WTC11 (cell line): ENCODE data around the gene MAP3K3. TPM values are rescaled to one million over a fixed set of nuclear protein-coding genes. Genes with fewer than 3 reads are reported as not detected.

ENCODE experiments used
- ATAC-seq: fragments of 200-7000 bp; cut with Tn5 transposase; 2 replicates; pipeline ENCODE4 v1.10.0; 2021; ENCODE audit warnings: mild to moderate bottlenecking, moderate library complexity
- CTCF ChIA-PET: fragments of 300-600 bp; sonication (Branson Sonifier 250); formaldehyde crosslinking; loops from one replicate; lab custom pipeline; 2021; ENCODE audit warnings: antibody characterized with exemption; lab: Charles Lee
- POLR2A ChIA-PET: fragments of 350-600 bp; sonication (Branson Sonifier 250); formaldehyde crosslinking; loops from one replicate; lab custom pipeline; 2021; ENCODE audit warnings: antibody characterized with exemption; lab: Charles Lee
- DNase-seq: peaks from one replicate; pipeline ENCODE4 v3.0.0; 2021; ENCODE audit warnings: low spot score
- H3K27ac Mint-ChIP-seq: 2 replicates; pipeline ENCODE4 v1.8.0; 2021; ENCODE audit warnings: mixed read lengths
- H3K27me3 Mint-ChIP-seq: 2 replicates; pipeline ENCODE4 v1.8.0; 2021; ENCODE audit warnings: low read depth, mild to moderate bottlenecking, moderate library complexity, mixed read lengths
- H3K36me3 Mint-ChIP-seq: 2 replicates; pipeline ENCODE4 v1.8.0; 2021; ENCODE audit warnings: mixed read lengths
- H3K4me1 Mint-ChIP-seq: 2 replicates; pipeline ENCODE4 v1.8.0; 2022; ENCODE audit warnings: mixed read lengths
- H3K4me3 Mint-ChIP-seq: 2 replicates; pipeline ENCODE4 v1.8.0; 2021; ENCODE audit warnings: mild to moderate bottlenecking, moderate library complexity, mixed read lengths
- H3K9me3 Mint-ChIP-seq: 2 replicates; pipeline ENCODE4 v1.8.0; 2021; ENCODE audit warnings: mixed read lengths
- CREM ChIP-seq: sonication (generic); formaldehyde crosslinking; IDR thresholded peaks from 2 replicates; pipeline ENCODE4 v1.8.1; 2022; ENCODE audit warnings: mild to moderate bottlenecking, missing genetic modification reagents, moderate library complexity
- FOXK1 ChIP-seq: sonication (generic); formaldehyde crosslinking; IDR thresholded peaks from 2 replicates; pipeline ENCODE4 v1.8.0; 2022; ENCODE audit warnings: mild to moderate bottlenecking, moderate library complexity, missing genetic modification reagents
- FOXP1 ChIP-seq: sonication (generic); formaldehyde crosslinking; IDR thresholded peaks from 2 replicates; pipeline ENCODE4 v1.8.0; 2022; ENCODE audit warnings: missing genetic modification reagents, mild to moderate bottlenecking, moderate library complexity, borderline replicate concordance
- GTF2I ChIP-seq: fragments of 250-450 bp; sonication (Bioruptor Pico); conservative IDR thresholded peaks from 2 replicates; pipeline ENCODE4 v1.4.0; 2021; ENCODE audit warnings: mild to moderate bottlenecking
- HMGA2 ChIP-seq: fragments of 250-450 bp; sonication (Bioruptor Pico); IDR thresholded peaks from 2 replicates; pipeline ENCODE4 v1.4.0; 2021; ENCODE audit warnings: mild to moderate bottlenecking, moderate library complexity
- JAZF1 ChIP-seq: fragments of 250-450 bp; sonication (Bioruptor Pico); IDR thresholded peaks from 2 replicates; pipeline ENCODE4 v1.9.0; 2021; ENCODE audit warnings: moderate library complexity, mild to moderate bottlenecking, inconsistent platforms
- KAT7 ChIP-seq: sonication (generic); formaldehyde crosslinking; IDR thresholded peaks from 2 replicates; pipeline ENCODE4 v1.8.1; 2023; ENCODE audit warnings: missing genetic modification reagents, mild to moderate bottlenecking, borderline replicate concordance
- NFE2L1 ChIP-seq: sonication (generic); formaldehyde crosslinking; IDR thresholded peaks from 2 replicates; pipeline ENCODE4 v1.8.1; 2023; ENCODE audit warnings: missing genetic modification reagents
- OVOL2 ChIP-seq: fragments of 250-450 bp; sonication (Bioruptor Pico); IDR thresholded peaks from 2 replicates; pipeline ENCODE4 v1.9.0; 2021; ENCODE audit warnings: mild to moderate bottlenecking, borderline replicate concordance
- RELA ChIP-seq: sonication (generic); formaldehyde crosslinking; IDR thresholded peaks from 2 replicates; pipeline ENCODE4 v1.8.1; 2022; ENCODE audit warnings: missing genetic modification reagents, mild to moderate bottlenecking, borderline replicate concordance
- RORB ChIP-seq: fragments of 250-450 bp; sonication (Bioruptor Pico); IDR thresholded peaks from 2 replicates; pipeline ENCODE4 v1.9.0; 2021; ENCODE audit warnings: mild to moderate bottlenecking
- SOX15 ChIP-seq: fragments of 250-450 bp; sonication (Bioruptor Pico); IDR thresholded peaks from 2 replicates; pipeline ENCODE4 v1.9.0; 2021; ENCODE audit warnings: mild to moderate bottlenecking
- SP1 ChIP-seq: sonication (generic); formaldehyde crosslinking; conservative IDR thresholded peaks from 2 replicates; pipeline ENCODE4 v1.8.1; 2022; ENCODE audit warnings: missing genetic modification reagents
- TCF7 ChIP-seq: sonication (generic); formaldehyde crosslinking; IDR thresholded peaks from 2 replicates; pipeline ENCODE4 v1.8.0; 2022; ENCODE audit warnings: mild to moderate bottlenecking, low read depth, missing genetic modification reagents, moderate library complexity
- ZNF416 ChIP-seq: fragments of 250-450 bp; sonication (Bioruptor Pico); IDR thresholded peaks from 2 replicates; pipeline ENCODE4 v1.9.0; 2021; ENCODE audit warnings: mild to moderate bottlenecking, inconsistent platforms
- ZNF423 ChIP-seq: fragments of 250-450 bp; sonication (Bioruptor Pico); IDR thresholded peaks from 2 replicates; pipeline ENCODE4 v2.1.2; 2022; ENCODE audit warnings: mild to moderate bottlenecking, moderate library complexity
- total RNA-seq: library from RNA; stranded (reverse); gene quantifications from 3 replicates; pipeline ENCODE4 v1.2.3, GENCODE V29; 2021
- TF ChIP-seq, protein P1 (sequence below): fragments of 250-450 bp; sonication (Bioruptor Pico); IDR thresholded peaks from 2 replicates; pipeline ENCODE4 v1.9.0; 2021; ENCODE audit warnings: mild to moderate bottlenecking
- TF ChIP-seq, protein P2 (sequence below): sonication (generic); formaldehyde crosslinking; IDR thresholded peaks from 2 replicates; pipeline ENCODE4 v1.8.0; 2022; ENCODE audit warnings: mild to moderate bottlenecking, missing genetic modification reagents

The MAP3K3 gene
- total RNA-seq, 1 experiment from 2014 or later: 25.7 TPM

DNA sequence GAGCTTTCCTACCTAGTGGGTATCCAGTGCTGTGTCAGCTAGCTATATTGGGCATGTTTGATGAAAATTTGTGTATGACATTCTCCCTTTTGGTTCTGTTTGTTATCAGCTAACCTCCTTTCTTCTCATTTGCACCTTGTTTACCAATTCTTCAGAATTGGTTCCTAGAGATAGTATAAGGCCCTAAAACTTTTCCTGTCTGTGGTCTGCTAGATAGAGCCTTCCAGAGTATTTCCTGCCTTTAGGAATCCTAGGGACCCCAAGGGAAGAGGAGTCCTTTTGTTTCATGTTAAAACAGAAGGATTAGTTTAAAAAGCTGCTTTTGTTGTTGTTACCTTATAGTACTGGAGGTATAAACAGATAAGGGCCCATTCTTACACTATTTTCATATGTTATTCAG, 11.5 kb downstream of the MAP3K3 start:
- POLR2A ChIA-PET: interaction anchor here (0.9 kb wide), 1 partner anchor 40 kb away, joined by 3 read pairs; no protein-coding TSS in a partner anchor

DNA sequence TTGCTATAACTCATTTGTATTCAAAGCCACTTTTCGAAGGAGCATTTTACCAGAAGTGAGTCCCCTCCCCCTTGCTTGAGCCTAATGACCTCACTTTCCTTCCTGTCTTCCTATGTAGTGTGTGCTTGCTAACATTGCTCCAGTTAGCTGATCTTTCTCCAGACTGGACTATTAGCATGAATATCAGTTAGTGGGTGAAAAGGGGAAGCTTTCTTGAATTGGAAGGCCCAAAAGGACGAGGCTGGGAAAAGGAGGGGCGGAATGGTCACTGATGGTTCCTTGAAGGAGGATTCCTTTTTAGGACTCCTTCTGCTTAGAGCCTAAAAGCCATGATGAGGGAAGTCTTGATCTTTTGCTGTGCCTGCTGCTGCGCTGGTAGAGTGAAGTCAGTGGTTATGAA, 11.9 kb downstream of the MAP3K3 start:
- Mint-ChIP-seq H3K4me1 (peaks cover 47% of the 10 kb centered on the region), H3K27ac (peak overlapping the region; percentile 85), H3K4me3 (no peak overlapping the region), H3K36me3 (peaks cover 4% of the 10 kb centered on the region; the same call in 1 of the 2 replicates), H3K9me3 (no peaks in the 10 kb centered on the region), H3K27me3 (no peaks in the 10 kb centered on the region)
- peak; percentile 70 for ATAC-seq
- POLR2A ChIA-PET: interaction anchor here (0.9 kb wide), 1 partner anchor 41 kb away, joined by 3 read pairs; no protein-coding TSS in a partner anchor
- DNase-seq: no peak
- TF ChIP-seq KAT7 (CRISPR knock-in tag) (no peak), ZNF423 (no peak), FOXP1 (no peak), FOXK1 (no peak), HMGA2 (CRISPR knock-in tag) (no peak)
- TF ChIP-seq, protein P1, sequence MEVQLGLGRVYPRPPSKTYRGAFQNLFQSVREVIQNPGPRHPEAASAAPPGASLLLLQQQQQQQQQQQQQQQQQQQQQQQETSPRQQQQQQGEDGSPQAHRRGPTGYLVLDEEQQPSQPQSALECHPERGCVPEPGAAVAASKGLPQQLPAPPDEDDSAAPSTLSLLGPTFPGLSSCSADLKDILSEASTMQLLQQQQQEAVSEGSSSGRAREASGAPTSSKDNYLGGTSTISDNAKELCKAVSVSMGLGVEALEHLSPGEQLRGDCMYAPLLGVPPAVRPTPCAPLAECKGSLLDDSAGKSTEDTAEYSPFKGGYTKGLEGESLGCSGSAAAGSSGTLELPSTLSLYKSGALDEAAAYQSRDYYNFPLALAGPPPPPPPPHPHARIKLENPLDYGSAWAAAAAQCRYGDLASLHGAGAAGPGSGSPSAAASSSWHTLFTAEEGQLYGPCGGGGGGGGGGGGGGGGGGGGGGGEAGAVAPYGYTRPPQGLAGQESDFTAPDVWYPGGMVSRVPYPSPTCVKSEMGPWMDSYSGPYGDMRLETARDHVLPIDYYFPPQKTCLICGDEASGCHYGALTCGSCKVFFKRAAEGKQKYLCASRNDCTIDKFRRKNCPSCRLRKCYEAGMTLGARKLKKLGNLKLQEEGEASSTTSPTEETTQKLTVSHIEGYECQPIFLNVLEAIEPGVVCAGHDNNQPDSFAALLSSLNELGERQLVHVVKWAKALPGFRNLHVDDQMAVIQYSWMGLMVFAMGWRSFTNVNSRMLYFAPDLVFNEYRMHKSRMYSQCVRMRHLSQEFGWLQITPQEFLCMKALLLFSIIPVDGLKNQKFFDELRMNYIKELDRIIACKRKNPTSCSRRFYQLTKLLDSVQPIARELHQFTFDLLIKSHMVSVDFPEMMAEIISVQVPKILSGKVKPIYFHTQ (CRISPR knock-in tag): no peak
- CTCF ChIA-PET: interaction anchor here (1.0 to 3.1 kb wide), 5 partner anchors 22 to 208 kb away, joined by 3 to 18 read pairs (median 6); no protein-coding TSS in a partner anchor

More for the DNA sequence above, 11.5 kb downstream of the MAP3K3 start:
- H3K4me1 Mint-ChIP-seq: peaks cover 46% of the 10 kb centered on the region
- DNase-seq (no peak), ATAC-seq (peak; percentile 55)
- no peaks in the 10 kb centered on the region for H3K27me3 Mint-ChIP-seq
- CTCF ChIA-PET: interaction anchor here (1.6 to 3.1 kb wide), 4 partner anchors 22 to 208 kb away, joined by 5 to 18 read pairs (median 8); no protein-coding TSS in a partner anchor
- TF ChIP-seq NFE2L1 (no peak), RELA (CRISPR knock-in tag) (no peak), ZNF416 (CRISPR knock-in tag) (no peak), OVOL2 (CRISPR knock-in tag) (no peak), SP1 (CRISPR knock-in tag) (no peak), RORB (CRISPR knock-in tag) (no peak), GTF2I (CRISPR knock-in tag) (no peak)
- TF ChIP-seq, protein P1 (CRISPR knock-in tag): no peak
- TF ChIP-seq, protein P2, sequence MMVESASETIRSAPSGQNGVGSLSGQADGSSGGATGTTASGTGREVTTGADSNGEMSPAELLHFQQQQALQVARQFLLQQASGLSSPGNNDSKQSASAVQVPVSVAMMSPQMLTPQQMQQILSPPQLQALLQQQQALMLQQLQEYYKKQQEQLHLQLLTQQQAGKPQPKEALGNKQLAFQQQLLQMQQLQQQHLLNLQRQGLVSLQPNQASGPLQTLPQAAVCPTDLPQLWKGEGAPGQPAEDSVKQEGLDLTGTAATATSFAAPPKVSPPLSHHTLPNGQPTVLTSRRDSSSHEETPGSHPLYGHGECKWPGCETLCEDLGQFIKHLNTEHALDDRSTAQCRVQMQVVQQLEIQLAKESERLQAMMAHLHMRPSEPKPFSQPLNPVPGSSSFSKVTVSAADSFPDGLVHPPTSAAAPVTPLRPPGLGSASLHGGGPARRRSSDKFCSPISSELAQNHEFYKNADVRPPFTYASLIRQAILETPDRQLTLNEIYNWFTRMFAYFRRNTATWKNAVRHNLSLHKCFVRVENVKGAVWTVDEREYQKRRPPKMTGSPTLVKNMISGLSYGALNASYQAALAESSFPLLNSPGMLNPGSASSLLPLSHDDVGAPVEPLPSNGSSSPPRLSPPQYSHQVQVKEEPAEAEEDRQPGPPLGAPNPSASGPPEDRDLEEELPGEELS: no peak
- H3K36me3 Mint-ChIP-seq: peaks cover 4% of the 10 kb centered on the region; the same call in 1 of the 2 replicates
- no peak overlapping the region for H3K4me3 Mint-ChIP-seq
- peak overlapping the region; percentile 85 for H3K27ac Mint-ChIP-seq
- no peaks in the 10 kb centered on the region for H3K9me3 Mint-ChIP-seq

DNA sequence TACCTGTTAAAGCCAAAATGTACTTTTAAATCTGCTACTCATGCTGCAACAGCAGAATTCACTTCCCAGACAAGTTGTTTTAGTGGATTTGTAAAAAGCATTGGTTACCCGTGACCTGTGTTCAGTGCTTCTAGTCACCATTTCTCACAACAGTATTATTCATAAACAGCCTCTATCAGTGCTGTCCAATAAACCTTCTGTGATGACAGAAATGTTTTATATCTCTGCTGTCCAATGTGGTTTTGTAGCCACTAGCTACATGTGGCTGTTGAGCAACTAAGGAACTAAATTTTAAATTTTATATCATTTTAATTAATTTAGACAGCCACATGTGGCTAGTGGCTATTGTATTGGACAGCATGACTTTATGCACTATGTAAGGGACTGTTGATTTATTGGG, 12.6 kb downstream of the MAP3K3 start:
- TF ChIP-seq JAZF1 (CRISPR knock-in tag): no peak
- no peak for TF ChIP-seq SOX15 (CRISPR knock-in tag)
- TF ChIP-seq CREM: no peak
- no peak for TF ChIP-seq TCF7 (CRISPR knock-in tag)
- H3K27ac Mint-ChIP-seq: no peak overlapping the region
- no peak for ATAC-seq
- no peaks in the 10 kb centered on the region for H3K27me3 Mint-ChIP-seq
- H3K9me3 Mint-ChIP-seq: no peaks in the 10 kb centered on the region
- POLR2A ChIA-PET: no interaction called here
- CTCF ChIA-PET: interaction anchor here (1.0 to 3.1 kb wide), 3 partner anchors 23 to 209 kb away, joined by 3 to 18 read pairs (median 6); no protein-coding TSS in a partner anchor
- no peak overlapping the region for H3K4me3 Mint-ChIP-seq
- no peak for DNase-seq
- H3K36me3 Mint-ChIP-seq: peaks cover 4% of the 10 kb centered on the region; the same call in 1 of the 2 replicates
- H3K4me1 Mint-ChIP-seq: peaks cover 49% of the 10 kb centered on the region
